C4-2B (cell line): Measurements from ENCODE around the gene CDK15.

Experiments used
- H3K27ac ChIP-seq: fragments of 450-650 bp; 2 replicates; pipeline ENCODE4 v1.5.1; 2017
- CTCF ChIP-seq: fragments of 450-650 bp; conservative IDR thresholded peaks from 2 replicates; pipeline ENCODE4 v1.5.1; 2017; ENCODE audit warnings: mild to moderate bottlenecking
- ZFX ChIP-seq: fragments of 450-650 bp; IDR thresholded peaks from 2 replicates; pipeline ENCODE4 v1.6.1; 2017

Gene CDK15

DNA sequence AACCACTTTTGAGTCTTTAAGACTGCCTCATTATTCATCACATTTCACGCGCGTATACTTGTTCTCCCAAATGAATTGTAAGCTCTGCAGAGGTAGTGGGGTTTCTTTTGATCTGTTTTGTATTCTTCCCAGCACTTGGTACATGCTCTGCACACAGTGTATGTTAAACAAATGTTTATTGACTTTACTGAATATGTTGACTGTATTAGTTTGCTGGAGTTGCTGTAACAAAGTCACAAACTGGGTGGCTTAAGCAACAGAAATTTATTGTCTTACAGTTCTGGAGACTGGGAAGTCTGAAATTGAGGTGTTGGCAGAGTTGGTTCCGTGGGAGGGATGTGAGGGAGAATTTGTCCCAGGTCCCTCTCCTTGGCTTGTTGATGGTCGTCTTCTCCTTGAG, 65.1 kb downstream of the CDK15 start:
- no peak for TF ChIP-seq ZFX
- no peak for TF ChIP-seq CTCF
- no peak overlapping the region for H3K27ac ChIP-seq

DNA sequence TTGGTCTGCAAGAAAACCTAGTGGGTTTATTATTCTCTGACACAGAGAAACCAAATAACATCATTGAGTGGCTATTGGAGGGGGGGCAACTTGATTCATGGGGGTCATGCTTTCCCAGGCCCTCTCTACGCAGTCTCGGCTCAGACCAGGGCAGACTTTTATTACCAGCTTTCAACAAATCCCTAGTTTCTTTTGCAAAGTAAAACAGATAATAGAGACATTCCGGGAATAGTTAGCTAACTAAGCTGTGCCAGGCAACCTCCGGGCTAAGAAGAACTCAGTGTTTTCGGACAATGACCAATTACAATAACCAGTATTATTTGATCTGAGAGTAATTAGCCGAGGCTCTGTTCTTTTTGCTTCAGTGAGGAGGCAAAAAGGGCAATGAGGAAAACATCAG, 66.3 kb downstream of the CDK15 start:
- TF ChIP-seq ZFX (no peak), CTCF (no peak)
- H3K27ac ChIP-seq, result no peak overlapping the region

DNA sequence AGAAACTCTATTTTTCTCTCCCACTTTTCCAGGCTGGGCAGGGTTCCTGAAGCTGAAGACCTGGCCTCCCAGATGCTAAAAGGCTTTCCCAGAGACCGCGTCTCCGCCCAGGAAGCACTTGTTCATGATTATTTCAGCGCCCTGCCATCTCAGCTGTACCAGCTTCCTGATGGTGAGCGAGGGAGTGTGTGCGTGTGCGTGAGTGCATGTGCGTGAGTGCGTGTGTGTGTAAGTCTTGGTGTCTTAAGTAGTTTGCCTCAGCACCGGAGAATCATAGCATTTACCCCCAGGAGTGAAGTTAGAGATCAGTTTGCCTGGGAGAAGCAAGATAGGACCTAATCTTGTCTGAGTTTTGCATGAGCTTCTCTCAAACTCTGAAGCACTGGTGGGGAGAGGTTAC, 73.7 kb downstream of the CDK15 start:
- TF ChIP-seq ZFX (no peak), CTCF (no peak)
- no peak overlapping the region for H3K27ac ChIP-seq

DNA sequence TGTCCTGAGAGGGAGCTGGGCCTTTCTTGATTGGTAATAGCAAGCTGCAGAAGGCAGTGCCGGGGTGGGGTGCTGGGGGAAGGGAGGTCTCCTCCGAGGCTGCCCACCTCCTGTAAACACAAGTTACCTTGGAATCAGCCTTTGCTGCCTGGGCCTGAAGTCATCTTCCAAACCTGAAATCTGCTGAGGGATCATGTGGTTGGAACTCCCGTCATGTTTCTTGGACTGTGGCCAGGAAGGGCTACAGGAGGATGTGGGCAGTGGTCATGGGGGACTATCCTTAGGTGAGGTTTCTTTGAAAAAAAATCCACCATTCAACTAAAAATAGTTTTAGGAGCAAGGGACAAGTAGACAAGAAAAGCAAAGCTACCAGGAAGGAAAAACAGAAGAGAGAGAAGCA, 74.2 kb downstream of the CDK15 start:
- TF ChIP-seq CTCF (no peak), ZFX (no peak)

DNA sequence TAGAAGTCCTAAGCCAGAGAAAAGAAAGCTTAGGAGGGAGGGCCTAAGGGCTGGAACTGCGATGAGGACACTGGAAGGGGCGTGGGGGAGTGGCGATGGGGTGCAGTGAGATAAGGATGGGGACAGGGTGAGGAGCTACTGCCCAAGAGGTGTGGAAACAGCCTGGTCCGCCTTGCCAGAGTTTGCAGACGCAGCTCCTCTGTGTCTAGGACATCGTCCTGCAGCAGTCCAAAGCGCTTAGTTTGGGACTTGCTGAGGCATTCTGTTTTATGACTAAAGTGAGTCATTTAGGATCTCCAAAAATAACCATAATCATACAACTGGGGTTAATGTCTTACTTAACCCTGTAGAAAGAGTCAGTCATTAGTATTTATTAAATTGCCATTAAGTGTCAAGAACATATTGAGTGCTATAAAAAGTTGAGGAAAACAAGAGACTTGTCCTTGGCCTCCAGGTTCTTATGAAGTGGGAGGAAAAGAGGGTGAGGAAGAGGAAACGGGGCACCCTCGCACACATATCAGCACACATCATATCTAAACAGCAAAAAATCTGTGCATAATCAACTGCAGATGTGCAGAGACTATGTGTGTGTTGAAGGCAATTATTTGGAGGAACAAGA, 74.8 kb downstream of the CDK15 start:
- TF ChIP-seq ZFX (no peak), CTCF (no peak)
- H3K27ac ChIP-seq, result no peak overlapping the region

More for the DNA sequence above, 74.2 kb downstream of the CDK15 start:
- H3K27ac ChIP-seq, result no peak overlapping the region

DNA sequence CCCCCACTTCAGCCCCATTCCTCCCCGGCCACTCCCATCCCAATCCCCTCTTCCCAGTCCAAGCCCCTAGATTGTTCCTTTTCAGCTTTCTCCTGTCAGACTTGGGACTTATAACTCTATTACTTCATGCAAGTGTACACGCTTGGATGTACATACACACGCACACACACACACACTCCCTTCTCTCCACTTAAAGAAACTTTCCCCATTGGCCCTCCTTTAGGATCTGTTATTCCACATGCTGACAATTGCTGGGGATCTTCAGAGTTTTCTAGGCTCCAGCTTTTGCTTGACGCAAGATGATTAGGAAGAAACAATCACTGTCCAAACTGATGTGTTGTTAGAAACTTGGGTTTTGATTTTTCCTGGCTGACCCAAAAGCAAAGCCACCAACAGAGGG, 75.4 kb downstream of the CDK15 start:
- H3K27ac ChIP-seq, result no peak overlapping the region
- TF ChIP-seq CTCF (no peak), ZFX (no peak)

GRCh38 chr2:201882353-201883090, 76.2 kb downstream of the CDK15 start:
- H3K27ac ChIP-seq, result no peak overlapping the region
- TF ChIP-seq CTCF, result no peak
